IPS-18c (cell line): ENCODE data around the gene SBSN.
A peak's percentile ranks its signal among the peaks of the same experiment; 100 is the strongest.

Experiments used
- H3K4me3 ChIP-seq: 2 replicates; pipeline ENCODE4 v1.7.0; 2013; ENCODE audit warnings: low read depth, mild to moderate bottlenecking, low read length, moderate library complexity; ENCODE audit not compliant: insufficient read depth
- H3K9me3 ChIP-seq: one replicate; pipeline ENCODE4 v1.6.1; 2013; ENCODE audit warnings: mild to moderate bottlenecking, low read length, moderate library complexity; ENCODE audit not compliant: control insufficient read depth, insufficient read depth

Gene SBSN

DNA sequence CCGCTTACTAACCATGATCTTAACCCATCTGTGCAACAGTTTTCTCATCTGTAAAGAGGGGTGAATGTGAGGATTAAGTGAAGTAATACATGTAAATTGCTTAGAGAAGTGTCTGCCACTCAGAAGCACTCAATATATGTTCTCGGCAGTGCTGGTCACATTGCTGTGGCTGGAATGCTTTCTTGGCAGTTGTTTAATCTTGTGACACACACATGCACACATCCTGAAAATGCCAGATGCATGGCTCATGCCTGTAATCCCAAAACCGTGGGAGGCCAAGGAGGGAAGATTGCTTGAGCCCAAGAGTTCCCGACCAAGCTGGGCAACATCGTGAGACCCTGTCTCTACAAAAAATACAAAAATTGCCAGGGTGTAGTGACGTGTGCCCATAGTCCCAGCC is 9.8 kb downstream of the SBSN start:
- no peak overlapping the region for H3K4me3 ChIP-seq
- H3K9me3 ChIP-seq = no peaks in the 10 kb centered on the region

DNA sequence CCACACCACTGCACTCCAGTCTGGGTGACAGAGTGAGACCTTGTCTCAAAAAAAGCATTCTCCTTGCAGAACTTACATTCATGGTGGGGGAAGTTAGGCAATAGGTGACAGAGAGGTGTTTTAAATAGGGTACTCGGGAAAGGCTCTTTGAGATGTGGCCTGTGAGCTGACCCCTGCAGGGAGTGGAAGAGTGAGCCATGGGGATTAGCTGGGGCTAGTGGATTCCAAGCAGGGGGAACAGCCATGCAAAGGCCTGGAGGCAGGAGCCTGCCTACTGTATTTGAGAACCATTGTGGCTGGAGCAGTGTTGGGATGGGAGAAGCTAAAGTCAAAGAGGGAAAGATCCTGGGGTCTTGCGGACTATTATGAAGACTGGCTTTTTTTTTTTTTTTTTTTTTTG is 10.8 kb downstream of the SBSN start:
- Histone ChIP-seq H3K4me3 (no peak overlapping the region), H3K9me3 (no peaks in the 10 kb centered on the region)

DNA sequence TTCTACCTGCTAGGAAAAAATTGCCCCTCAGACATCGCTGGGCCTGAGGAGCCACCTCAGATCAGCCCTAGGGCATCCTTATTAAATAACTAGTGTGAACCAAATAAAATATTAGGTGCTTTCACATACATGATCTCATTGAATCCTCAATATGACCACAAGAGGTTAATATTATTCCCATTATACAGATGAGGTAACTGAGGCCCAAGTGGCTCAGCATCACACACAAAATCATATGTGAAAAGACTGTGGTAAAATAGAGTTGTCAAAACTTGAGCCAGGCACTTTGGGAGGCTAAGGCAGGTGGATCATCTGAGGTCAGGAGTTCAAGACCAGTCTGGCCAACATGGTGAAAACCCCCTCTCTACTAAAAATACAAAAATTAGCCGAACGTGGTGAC is 11.8 kb downstream of the SBSN start:
- H3K4me3 ChIP-seq = no peak overlapping the region
- no peaks in the 10 kb centered on the region for H3K9me3 ChIP-seq

DNA sequence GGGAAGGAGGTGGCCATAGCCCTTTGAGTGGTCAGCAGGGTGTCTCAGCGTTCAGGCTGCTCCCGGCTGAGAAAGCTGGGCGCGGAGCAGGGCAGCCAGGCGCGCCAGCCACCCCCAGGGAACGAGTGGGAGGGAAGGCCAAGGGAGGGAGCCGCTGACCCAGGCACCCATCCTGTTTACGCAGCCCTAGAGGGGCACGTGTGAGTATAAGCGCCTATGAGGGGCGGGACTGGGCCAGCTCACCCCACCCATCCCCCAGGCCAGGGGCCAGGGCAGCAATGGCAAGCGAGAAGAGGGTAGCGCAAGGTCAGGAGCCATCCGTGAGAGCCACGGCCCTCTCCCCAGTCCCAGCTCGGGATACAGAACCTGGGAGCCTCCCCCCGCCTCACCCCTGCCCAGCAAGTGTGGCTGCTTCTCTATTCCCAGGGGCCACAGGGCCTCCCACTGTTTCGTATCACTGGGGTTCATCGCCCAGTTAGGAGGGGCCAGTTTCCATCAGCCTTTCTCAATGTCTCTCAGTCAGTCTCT is 13.8 kb downstream of the SBSN start:
- no peaks in the 10 kb centered on the region for H3K9me3 ChIP-seq
- H3K4me3 ChIP-seq = peak overlapping the region; percentile 32

DNA sequence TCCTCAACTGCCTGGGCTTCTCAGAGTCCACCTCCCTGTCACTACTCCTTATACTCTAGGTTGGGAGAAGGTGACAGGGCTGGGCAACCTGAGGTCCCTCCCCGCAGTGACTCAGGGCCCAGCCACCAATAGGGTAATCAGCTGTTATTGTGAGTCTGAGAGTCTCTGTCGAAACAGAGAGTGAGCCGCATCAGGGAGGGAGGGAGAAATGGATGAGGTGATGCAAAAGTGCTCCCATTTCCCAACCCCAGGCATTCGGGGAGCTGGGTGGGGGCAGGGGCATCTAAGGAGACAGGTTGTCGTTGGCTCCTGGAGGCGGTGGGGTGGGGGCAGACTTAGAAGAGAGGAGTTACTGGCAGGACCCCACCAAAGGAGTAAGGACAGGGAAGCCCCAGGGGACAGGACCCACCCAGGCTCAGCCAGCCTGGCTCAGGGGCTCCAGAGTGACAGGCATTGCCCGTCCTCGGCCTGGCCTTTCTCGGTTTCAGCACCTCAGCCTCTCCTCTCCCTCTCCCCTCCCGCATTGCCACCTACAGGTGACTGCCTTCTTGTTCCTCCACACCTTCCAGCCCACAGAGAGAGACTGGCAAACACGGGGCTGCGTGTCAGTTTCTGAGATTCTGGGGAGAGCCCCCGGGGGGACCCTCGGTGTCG is 14.4 kb downstream of the SBSN start, which contains the start of gene DMKN:
Gene DMKN (minus strand): TSS at position 22 of the 654 bp plus-strand sequence. CDS start 174 bp downstream, outside the sequence.
- Histone ChIP-seq H3K9me3 (no peaks in the 10 kb centered on the region), H3K4me3 (peak within 1 kb of the TSS; percentile 32)

DNA sequence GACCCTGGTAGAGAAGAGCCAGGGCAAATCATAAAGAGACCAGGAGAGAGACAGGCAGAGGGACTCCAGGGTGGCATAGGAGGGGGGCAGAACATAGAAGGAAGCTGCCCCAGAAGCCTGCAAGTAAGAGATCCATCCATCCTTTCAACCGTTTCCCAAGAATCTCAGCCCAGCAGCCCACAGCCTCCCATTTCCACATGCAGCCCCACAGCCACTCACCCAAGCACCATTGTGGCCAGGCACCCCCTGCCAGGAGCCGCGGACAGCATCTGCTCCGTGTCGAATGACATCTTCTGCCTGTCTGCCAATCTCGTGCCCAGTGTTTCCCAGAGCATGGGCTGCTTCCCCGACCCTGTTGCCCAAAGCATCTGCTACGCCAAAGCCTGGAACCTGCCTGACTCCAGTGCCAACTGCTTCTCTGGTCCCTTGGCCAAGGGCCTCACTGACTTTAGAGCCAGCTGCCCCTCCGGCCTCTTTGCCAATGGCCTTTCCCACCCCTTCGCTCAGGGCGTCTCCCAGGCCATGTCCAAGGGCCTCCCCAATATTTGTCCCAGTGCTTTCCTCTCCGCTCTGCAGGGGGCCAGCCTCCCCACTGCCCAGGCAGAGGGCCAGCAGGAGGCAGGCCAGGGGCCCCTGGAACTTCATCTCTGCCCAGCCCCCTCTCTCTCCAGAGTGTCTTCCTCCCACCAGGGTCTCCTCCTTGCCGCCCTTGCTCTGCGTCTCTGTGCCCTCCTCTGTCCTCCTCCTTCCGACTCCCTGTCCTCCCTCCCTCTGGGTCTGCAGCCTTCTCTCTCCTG is 15.1 kb downstream of the SBSN start:
- Histone ChIP-seq H3K9me3 (no peaks in the 10 kb centered on the region), H3K4me3 (no peak overlapping the region)

DNA sequence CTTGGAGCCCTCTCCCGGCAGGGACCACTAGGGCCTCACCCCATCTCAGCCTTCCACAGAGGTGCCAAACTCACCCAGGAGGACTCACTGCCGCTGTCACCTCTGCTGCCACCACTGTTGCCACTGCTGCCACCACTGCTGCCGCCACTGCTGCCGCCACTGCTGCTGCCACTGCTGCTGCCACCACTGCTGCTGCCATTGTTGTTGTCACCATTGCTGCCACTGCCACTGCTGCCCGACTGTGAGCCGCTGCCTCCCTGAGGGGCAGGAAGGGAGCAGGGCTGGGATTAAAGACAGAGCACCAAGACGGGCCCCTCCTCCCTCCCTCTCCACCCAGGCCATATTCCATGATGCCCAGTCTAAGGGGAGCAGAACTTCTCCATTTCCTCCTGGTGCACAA is 16.8 kb downstream of the SBSN start:
- Histone ChIP-seq H3K4me3 (no peak overlapping the region), H3K9me3 (peaks cover 2% of the 10 kb centered on the region)

DNA sequence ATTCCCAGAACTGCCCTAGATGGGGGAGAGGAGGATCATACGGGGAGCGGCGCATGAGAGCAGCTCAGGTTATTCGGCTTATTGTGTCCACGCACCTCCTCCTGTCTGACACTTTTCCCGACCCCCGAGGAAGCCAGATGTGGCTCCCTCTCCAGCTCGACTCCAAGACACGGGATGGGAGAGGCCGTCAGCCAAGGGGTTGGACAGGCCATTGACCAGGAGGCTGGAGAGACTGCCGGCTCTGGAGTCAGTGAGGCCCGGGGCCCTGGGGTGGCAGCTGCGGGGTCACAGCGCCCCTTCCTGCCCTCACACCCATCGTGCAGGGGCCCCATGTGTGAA is 17.5 kb downstream of the SBSN start:
- H3K9me3 ChIP-seq = peaks cover 2% of the 10 kb centered on the region
- H3K4me3 ChIP-seq = peak overlapping the region; percentile 22; the same call in 1 of the 2 replicates

DNA sequence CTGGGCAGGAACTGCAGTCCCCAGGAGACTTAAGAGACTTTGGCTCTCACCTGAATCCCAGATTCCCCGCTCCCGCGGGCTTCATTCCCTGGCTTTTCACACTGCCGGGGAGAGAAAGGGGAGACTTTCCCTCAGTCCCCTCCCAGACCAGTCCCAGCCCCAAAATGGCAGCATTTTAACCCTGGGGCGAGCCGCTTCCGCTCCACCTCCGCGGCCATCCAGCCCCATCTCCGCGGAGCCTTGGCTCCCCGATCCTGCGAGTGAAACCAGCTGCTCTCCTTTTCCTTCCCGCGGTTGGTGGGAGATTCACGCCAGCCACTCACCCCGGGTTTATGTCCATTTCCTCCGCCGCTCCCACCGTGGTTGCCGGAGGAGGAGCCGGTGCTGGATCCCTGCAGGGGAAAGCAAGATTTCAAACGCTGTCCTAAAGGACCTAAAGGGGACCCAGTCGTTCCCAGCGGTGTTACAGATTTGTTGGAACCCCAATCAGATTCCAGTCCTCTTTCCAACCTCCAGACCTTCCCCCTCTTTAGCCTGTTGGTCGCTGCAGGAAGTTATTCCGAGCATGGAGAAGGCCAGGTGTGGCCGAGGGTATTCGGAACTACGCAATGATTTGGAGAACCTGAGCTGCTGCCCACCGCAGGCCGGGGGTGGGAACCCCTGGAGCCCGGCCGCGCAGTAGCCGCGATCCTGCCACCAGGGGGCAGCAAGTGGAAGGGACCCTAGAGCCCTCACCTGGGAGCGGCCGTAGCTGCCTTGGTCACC is 18.1 kb downstream of the SBSN start:
- peak overlapping the region; percentile 98 for H3K4me3 ChIP-seq
- peaks cover 2% of the 10 kb centered on the region for H3K9me3 ChIP-seq

DNA sequence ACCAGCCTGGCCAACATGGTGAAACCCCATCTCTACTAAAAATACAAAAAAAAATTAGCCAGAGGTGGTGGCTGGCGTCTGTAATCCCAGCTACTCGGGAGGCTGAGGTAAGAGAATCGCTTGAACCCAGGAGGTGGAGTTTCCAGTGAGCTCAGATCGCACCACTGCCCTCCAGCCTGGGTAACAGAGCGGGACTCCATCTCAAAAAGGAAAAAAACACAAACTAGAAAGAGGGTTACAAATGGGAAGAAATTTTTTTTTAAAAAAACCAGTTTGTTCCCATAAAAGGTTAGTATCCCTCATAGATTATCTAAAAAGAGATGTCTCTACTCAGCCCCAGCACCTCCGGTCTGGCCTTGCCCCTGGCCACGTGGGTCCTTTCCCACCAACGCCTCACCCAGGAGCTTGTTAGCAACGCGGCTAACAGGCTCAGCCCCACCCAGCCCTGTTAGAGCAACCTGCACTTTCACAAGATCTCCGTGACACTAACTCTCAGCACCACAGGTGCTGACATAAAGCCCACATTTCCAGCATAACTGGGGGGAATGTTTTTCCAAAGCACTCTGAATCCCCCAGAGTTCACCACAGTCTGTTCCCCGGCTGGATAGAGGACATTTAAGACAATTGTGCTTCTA is 19.0 kb downstream of the SBSN start:
- Histone ChIP-seq H3K4me3 (peak overlapping the region; percentile 98), H3K9me3 (peaks cover 2% of the 10 kb centered on the region)

DNA sequence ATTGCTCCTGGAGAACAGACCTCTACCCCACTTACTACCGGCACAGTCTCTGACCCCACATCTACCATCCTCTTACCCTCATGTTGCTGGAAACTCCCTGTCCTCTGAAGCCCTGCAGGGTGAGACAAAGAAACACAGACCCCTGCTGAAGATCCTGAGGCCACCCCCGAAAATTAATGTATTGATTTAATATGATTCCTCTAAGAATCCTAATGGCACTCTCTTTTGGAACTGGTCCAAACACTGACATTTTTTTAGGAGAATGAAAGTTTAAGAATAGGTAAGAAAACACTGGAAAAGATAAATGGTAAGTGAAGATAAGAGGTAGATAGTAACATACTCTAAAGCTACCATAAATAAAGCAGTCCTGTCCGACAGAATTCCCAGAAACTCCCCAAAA is 20.0 kb downstream of the SBSN start:
- H3K4me3 ChIP-seq = peak overlapping the region; percentile 0; the same call in 1 of the 2 replicates
- peaks cover 2% of the 10 kb centered on the region for H3K9me3 ChIP-seq

DNA sequence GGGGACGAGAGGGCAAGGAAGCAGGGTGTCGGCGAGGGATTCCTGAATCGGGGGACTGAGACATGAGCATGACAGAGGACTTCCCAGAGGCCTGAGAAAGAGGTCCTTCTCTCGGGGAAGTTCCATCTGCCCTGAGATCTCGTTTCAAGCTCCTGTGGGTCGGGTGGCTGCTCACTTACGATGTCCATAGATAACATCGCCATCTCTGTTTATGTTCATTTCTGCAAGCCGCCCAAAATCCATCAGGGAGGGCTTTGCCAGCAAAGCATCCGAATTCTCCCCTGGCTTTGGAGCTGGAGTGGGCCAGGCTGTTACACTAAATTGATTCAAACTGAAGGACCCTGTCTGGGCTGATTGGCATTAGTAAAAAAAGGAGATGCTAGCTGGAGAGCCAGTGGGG is 20.6 kb downstream of the SBSN start:
- peak overlapping the region; percentile 0; the same call in 1 of the 2 replicates for H3K4me3 ChIP-seq
- peaks cover 2% of the 10 kb centered on the region for H3K9me3 ChIP-seq

DNA sequence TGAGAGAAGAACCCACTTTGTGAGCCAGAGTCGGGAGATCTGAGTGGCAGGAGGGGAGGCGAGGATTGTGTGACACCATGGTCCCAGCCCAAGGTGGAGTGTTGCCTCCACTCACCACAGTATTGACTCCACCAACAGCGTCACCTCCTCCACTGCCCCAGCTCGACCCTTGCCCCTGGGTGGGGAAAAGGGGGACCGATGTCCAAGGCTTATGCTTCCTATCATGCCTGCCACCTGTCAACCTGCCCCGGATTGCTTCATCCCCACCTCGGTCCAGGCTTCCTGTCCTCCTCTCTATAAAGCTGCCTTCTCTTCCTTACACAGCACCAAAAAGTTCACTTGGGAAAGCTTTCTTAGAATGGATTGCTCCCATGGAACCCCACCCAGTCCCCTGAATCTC is 22.1 kb downstream of the SBSN start:
- H3K4me3 ChIP-seq = no peak overlapping the region
- peaks cover 2% of the 10 kb centered on the region for H3K9me3 ChIP-seq

DNA sequence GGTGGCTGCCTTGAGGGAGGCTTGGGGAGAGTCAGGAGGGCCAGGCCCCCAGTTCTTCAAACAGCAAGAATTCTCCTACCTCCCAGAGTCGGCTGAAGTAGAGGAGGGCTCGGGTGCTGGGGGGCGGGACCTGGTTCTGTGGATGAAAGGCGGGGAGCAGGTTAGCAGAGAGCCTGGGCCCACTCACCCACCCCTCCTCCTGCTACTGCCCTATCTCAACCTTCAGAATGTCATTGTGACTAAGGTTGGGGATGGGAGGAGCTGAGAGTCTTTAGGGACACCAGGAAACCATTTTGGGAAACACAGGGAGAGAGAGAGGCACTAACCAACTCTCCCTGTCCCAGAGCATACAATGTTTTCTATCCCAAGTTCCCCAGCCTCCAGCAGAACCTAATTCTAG is 25.4 kb downstream of the SBSN start:
- no peak overlapping the region for H3K4me3 ChIP-seq
- peaks cover 2% of the 10 kb centered on the region for H3K9me3 ChIP-seq

DNA sequence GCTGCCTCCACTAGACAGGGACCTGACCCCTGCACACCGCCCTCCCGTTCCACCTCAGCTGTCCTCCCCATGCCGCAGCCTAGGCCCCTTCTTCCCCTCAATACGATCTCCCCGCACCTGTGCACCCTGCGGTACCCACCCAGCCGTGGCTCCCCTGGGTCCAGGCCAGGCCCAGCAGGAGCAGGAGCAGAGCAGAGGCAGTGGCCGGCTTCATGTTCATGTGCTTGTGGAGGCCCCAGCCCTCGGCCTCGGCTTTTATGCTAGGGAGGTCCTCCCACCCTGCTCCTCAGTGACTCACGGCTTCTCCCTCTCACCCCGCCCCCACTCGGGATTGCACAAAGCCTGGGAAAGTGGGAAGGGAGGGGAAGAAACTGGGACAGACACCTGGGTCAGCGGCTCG is 26.4 kb downstream of the SBSN start:
- peaks cover 2% of the 10 kb centered on the region for H3K9me3 ChIP-seq
- no peak overlapping the region for H3K4me3 ChIP-seq

DNA sequence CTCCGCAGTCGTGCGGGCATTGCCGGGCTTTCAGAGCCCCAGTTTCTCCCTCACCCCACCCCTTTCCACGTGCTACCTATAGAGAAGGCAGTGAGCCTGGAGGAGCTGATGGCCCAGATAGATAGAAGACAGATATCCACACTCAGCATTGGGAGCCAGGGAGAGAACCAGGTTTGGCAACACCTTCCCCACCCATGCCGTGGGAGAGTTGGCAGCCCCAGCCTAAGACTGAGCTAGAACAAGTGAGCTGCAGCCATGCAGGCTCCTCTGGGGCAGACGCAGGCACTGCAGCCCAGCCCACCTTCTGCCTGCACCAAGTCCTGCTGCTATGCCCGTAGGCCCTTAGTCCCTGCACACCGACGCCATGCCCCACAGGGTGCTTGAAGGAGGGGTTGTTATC is 27.5 kb downstream of the SBSN start:
- H3K9me3 ChIP-seq = peaks cover 2% of the 10 kb centered on the region
- H3K4me3 ChIP-seq = no peak overlapping the region

DNA sequence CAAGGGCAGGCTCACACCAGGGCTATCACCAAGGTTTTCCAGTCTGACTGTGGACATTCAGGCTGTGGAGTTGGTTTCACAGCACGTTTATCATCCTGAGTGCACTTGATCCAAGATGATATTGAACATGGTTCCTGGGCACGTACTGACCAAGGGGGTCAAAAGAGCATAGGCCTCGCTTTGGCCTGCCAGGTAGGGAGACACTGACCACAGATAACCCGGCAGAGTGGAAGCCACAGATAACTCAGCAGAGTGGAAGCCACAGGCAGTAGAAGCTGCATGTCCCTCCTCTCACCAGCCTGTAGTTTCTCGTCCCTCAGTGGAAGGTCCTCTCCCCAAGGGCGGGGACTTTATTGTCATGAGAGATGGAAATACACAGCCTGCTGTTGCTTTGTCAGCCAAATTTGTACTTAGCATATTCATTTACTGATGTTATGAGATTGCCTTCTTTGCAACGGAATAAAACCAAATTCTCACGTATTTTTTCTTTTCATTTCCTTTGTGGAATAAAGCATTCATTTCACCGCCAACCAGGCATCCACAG is 29.1 kb downstream of the SBSN start:
- H3K4me3 ChIP-seq = no peak overlapping the region
- peaks cover 2% of the 10 kb centered on the region for H3K9me3 ChIP-seq
